GM21447 (cell line): ENCODE measurements around the gene NOP9.
A peak's percentile ranks its signal among the peaks of the same experiment; 100 is the strongest.
"Not testable (repeated sequence)": the region's sequence is repeated elsewhere in the genome, so short reads cannot be mapped to it uniquely, and the experiment has no call there.

Source experiments
- ATAC-seq: cut with Tn5 transposase; IDR thresholded peaks from one replicate; pipeline ENCODE4 v1.9.1; 2021; ENCODE audit not compliant: unreplicated experiment

The NOP9 gene

GRCh38 chr14:24323341-24323740 lies 23.7 kb downstream of the NOP9 start:
- no peak for ATAC-seq

- no peak for ATAC-seq
Measured at GRCh38 chr14:24324024-24324423, 24.4 kb downstream of the NOP9 start.

GRCh38 chr14:24325041-24325530 lies 25.4 kb downstream of the NOP9 start:
- no peak for ATAC-seq

- no peak for ATAC-seq
Measured at GRCh38 chr14:24325963-24326362, 26.3 kb downstream of the NOP9 start.

GRCh38 chr14:24327303-24327702 lies 27.7 kb downstream of the NOP9 start:
- no peak for ATAC-seq

- ATAC-seq: not testable (repeated sequence)
Measured at GRCh38 chr14:24327914-24328313, 28.3 kb downstream of the NOP9 start.

- no peak for ATAC-seq
Measured at GRCh38 chr14:24329073-24329663, 29.5 kb downstream of the NOP9 start.

GRCh38 chr14:24329736-24330135 lies 30.1 kb downstream of the NOP9 start:
- ATAC-seq: no peak

GRCh38 chr14:24330973-24331674 lies 31.5 kb downstream of the NOP9 start:
- ATAC-seq: no peak

- no peak for ATAC-seq
Measured at GRCh38 chr14:24331731-24332267, 32.1 kb downstream of the NOP9 start.

- peak; percentile 85 for ATAC-seq
Measured at GRCh38 chr14:24332268-24332993, 32.8 kb downstream of the NOP9 start.

GRCh38 chr14:24334431-24335291 lies 35.0 kb downstream of the NOP9 start, which contains the start of gene ADCY4:
TSS of gene ADCY4 (minus strand) at chr14:24335071. CDS start at chr14:24334652, 419 bp downstream.
- no peak for ATAC-seq

GRCh38 chr14:24335461-24336171 lies 36.0 kb downstream of the NOP9 start:
- ATAC-seq: no peak

- no peak for ATAC-seq
Measured at GRCh38 chr14:24337144-24337823, 37.6 kb downstream of the NOP9 start.

- ATAC-seq: no peak
Measured at GRCh38 chr14:24337824-24338175, 38.1 kb downstream of the NOP9 start.

GRCh38 chr14:24338843-24339242 lies 39.2 kb downstream of the NOP9 start:
- ATAC-seq: no peak

GRCh38 chr14:24339284-24340151 lies 39.9 kb downstream of the NOP9 start, which contains the start of gene RIPK3:
TSS of gene RIPK3 (minus strand) at chr14:24339991. CDS start at chr14:24339826, 165 bp downstream.
- peak; percentile 92 for ATAC-seq

GRCh38 chr14:24340606-24341005 lies 41.0 kb downstream of the NOP9 start:
- no peak for ATAC-seq
